Pancreas (tissue), 10 donors: Measurements from ENCODE around the gene BCR. TPM values are rescaled to one million over a fixed set of nuclear protein-coding genes. Genes with fewer than 3 reads are reported as not detected.

Experiments
- ATAC-seq, 4 donors: fragments of 200-7000 bp; cut with Tn5 transposase; one replicate each; pipeline versions ENCODE4 v1.8.0 to v1.9.1; 2020; ENCODE audit warnings: mild to moderate bottlenecking in 4 of 4, moderate library complexity in 4 of 4
- DNase-seq, 6 donors: peaks; one replicate each; pipeline ENCODE4 v3.0.0-alpha.2; 2020
- FAIRE-seq: peaks from 2 replicates; lab custom pipeline; 2012; peaks lifted over from hg19 to GRCh38; lab: Jason Lieb, UNC
- H3K27ac ChIP-seq, 4 donors: fragments of 200-600 bp; sonication (generic); 1 replicate in 3 of 4; 2 replicates in 1 of 4; pipeline versions ENCODE4 v1.5.0 to v1.8.0; 2020
- H3K27me3 ChIP-seq, 4 donors: fragments of 200-600 bp; one replicate each; pipeline ENCODE4 v1.8.0; 2021
- H3K36me3 ChIP-seq, 3 donors: fragments of 200-600 bp; sonication (generic) in 1 of 3; one replicate each; pipeline versions ENCODE4 v1.5.0 to v1.8.0; 2020 to 2021
- H3K4me1 ChIP-seq, 3 donors: fragments of 200-600 bp; one replicate each; pipeline ENCODE4 v1.8.0; 2021
- H3K4me3 ChIP-seq, 4 donors: fragments of 200-600 bp; sonication (generic) in 2 of 4; one replicate each; pipeline versions ENCODE4 v1.5.0 to v1.8.0; 2020 to 2021
- H3K9me3 ChIP-seq, 4 donors: fragments of 200-600 bp; one replicate each; pipeline ENCODE4 v1.8.0; 2021
- CTCF ChIP-seq, 4 donors: fragments of 200-600 bp; sonication (generic) in 3 of 4; IDR thresholded peaks; one replicate each; pipeline versions ENCODE4 v1.5.0 to v1.8.0; 2021; ENCODE audit warnings: antibody characterized with exemption in 4 of 4
- WGBS, 2 donors: extraction: QIAGEN DNeasy Blood & Tissue Kit; methylation state at CpG; one replicate each; pipeline ENCODE4 v1.1.7; 2013; 5-methylcytosine and 5-hydroxymethylcytosine counted together
- intact Hi-C, 3 donors: fragments of 100-400 bp; cut with DNase I; formaldehyde crosslinking; loops; one replicate each; pipeline versions ENCODE4 v1.11.1 to v1.14.2; 2022
- polyA plus RNA-seq, 2 donors: library from polyadenylated mRNA; stranded (reverse); fragments of 200-250 nt; gene quantifications; one replicate each; pipeline ENCODE4 v1.2.3, GENCODE V29; 2013
- total RNA-seq, 6 donors: library from RNA; stranded (reverse); fragmentation: NEBNext Ultra II Directional in 4 of 6; extraction: Animal tissue kit (Norgen Biotek cat#: 25700) in 4 of 6; gene quantifications; one replicate each; pipeline versions ENCODE4 v1.2.1 to v1.2.4, GENCODE V29; 2021 to 2023
- donor health status: healthy with polysubstance abuse.
- donor health status: DM: no; HTN: no; CAD: no; lungs with moderate emphysema.
- donor health status: DM: no; HTN: no; CAD: no.
- donor health status: control.
- donor health status: control.
- donor health status: Bipolar disorder and iron deficiency.
- donor health status: DM: yes; HTN: yes; CAD: no.
- donor health status: DM: no; HTN: no; CAD: no.
- donor health status: DM: no; HTN: no; CAD: no.
- donor health status: DM: yes; HTN: yes; CAD: no.

The BCR gene
- total and polyA plus RNA-seq, 8 donors, result 15.5 to 35.9 (median 18.1) TPM

- no peak for FAIRE-seq
Observed at GRCh38 chr22:23359583-23360123, 179.3 kb downstream of the BCR start.

GRCh38 chr22:23361676-23362075 is 181.4 kb downstream of the BCR start:
- FAIRE-seq (no peak), ATAC-seq (no peak), DNase-seq (no peak)
- no peaks in the 10 kb centered on the region for H3K4me1 ChIP-seq
- intact Hi-C loops, result no loop called here
- no peaks in the 10 kb centered on the region for H3K27me3 ChIP-seq
- H3K9me3 ChIP-seq, result no peaks in the 10 kb centered on the region
- H3K27ac ChIP-seq, result no peak overlapping the region
- TF ChIP-seq CTCF (IDR thresholded peaks at IDR 0.05), result no peak
- H3K36me3 ChIP-seq, result no peaks in the 10 kb centered on the region
- H3K4me3 ChIP-seq, result no peak overlapping the region

More at GRCh38 chr22:23359583-23360123, 179.3 kb downstream of the BCR start:
- no peaks in the 10 kb centered on the region for H3K4me1 ChIP-seq
- intact Hi-C loops, result no loop called here
- DNase-seq (no peak), ATAC-seq (no peak)
- no peak for TF ChIP-seq CTCF (IDR thresholded peaks at IDR 0.05)
- no peak overlapping the region for H3K27ac ChIP-seq
- WGBS, 2 donors, result 60 to 65% methylated on average over 5 of the region's 5 CpGs
- no peaks in the 10 kb centered on the region for H3K36me3 ChIP-seq
- H3K27me3 ChIP-seq, result no peaks in the 10 kb centered on the region
- no peak overlapping the region for H3K4me3 ChIP-seq
- no peaks in the 10 kb centered on the region for H3K9me3 ChIP-seq

GRCh38 chr22:23363683-23364082 is 183.4 kb downstream of the BCR start:
- ATAC-seq (no peak), FAIRE-seq (no peak)
- intact Hi-C loops, result no loop called here

GRCh38 chr22:23364389-23364788 is 184.1 kb downstream of the BCR start:
- 42 to 54% methylated on average over 3 of the region's 3 CpGs for WGBS, 2 donors
- FAIRE-seq, result no peak

More at GRCh38 chr22:23363683-23364082, 183.4 kb downstream of the BCR start:
- 60 to 71% methylated on average over 3 of the region's 3 CpGs for WGBS, 2 donors
- Histone ChIP-seq H3K9me3 (no peaks in the 10 kb centered on the region), H3K27me3 (no peaks in the 10 kb centered on the region), H3K4me3 (no peak overlapping the region), H3K4me1 (no peaks in the 10 kb centered on the region), H3K36me3 (no peaks in the 10 kb centered on the region), H3K27ac (no peak overlapping the region)
- DNase-seq, result no peak
- TF ChIP-seq CTCF (IDR thresholded peaks at IDR 0.05), result no peak

More at GRCh38 chr22:23364389-23364788, 184.1 kb downstream of the BCR start:
- Histone ChIP-seq H3K36me3 (no peaks in the 10 kb centered on the region), H3K4me3 (no peak overlapping the region), H3K27ac (no peak overlapping the region), H3K27me3 (no peaks in the 10 kb centered on the region), H3K4me1 (no peaks in the 10 kb centered on the region), H3K9me3 (no peaks in the 10 kb centered on the region)
- ATAC-seq (no peak), DNase-seq (no peak)
- no peak for TF ChIP-seq CTCF (IDR thresholded peaks at IDR 0.05)
- intact Hi-C loops, result no loop called here
